C1 segment of cervical spinal cord (tissue), 14 donors: ENCODE data around the gene OS9.
"Not testable (repeated sequence)": the region's sequence is repeated elsewhere in the genome, so short reads cannot be mapped to it uniquely, and the experiment has no call there.

Source experiments
- DNase-seq, 14 donors: peaks; one replicate each; lab custom pipeline; 2025; lab: John Stamatoyannopoulos, UW

The OS9 gene

GRCh38 chr12:57694459-57695019, 607 bp downstream of the OS9 start:
- DNase-seq, result peak in 2 of 14 donors; percentile 29 to 48

GRCh38 chr12:57695770-57696432, 2.0 kb downstream of the OS9 start:
- no peak for DNase-seq

GRCh38 chr12:57697076-57697475, 3.1 kb downstream of the OS9 start:
- no peak for DNase-seq

GRCh38 chr12:57698414-57698813, 4.5 kb downstream of the OS9 start:
- no peak for DNase-seq

- DNase-seq, result no peak
Observed at GRCh38 chr12:57700317-57700716, 6.4 kb downstream of the OS9 start.

GRCh38 chr12:57707250-57707649, 13.3 kb downstream of the OS9 start:
- DNase-seq, result no peak

GRCh38 chr12:57708296-57708695, 14.4 kb downstream of the OS9 start:
- no peak for DNase-seq

GRCh38 chr12:57712701-57713100, 18.8 kb downstream of the OS9 start:
- no peak for DNase-seq

- no peak for DNase-seq
Observed at GRCh38 chr12:57713209-57713608, 19.3 kb downstream of the OS9 start.

GRCh38 chr12:57715036-57715748, 21.3 kb downstream of the OS9 start:
- DNase-seq, result not testable (repeated sequence)

GRCh38 chr12:57715786-57716185, 21.9 kb downstream of the OS9 start:
- DNase-seq, result no peak

- no peak for DNase-seq
Observed at GRCh38 chr12:57716305-57716704, 22.4 kb downstream of the OS9 start.

GRCh38 chr12:57717131-57717530, 23.2 kb downstream of the OS9 start:
- no peak for DNase-seq

- no peak for DNase-seq
Observed at GRCh38 chr12:57717846-57718640, 24.1 kb downstream of the OS9 start.

GRCh38 chr12:57718641-57719528, 25.0 kb downstream of the OS9 start:
- DNase-seq, result no peak

- DNase-seq, result no peak
Observed at GRCh38 chr12:57719777-57720605, 26.1 kb downstream of the OS9 start.

GRCh38 chr12:57720606-57721595, 27.0 kb downstream of the OS9 start:
- DNase-seq, result no peak

GRCh38 chr12:57721846-57722608, 28.1 kb downstream of the OS9 start:
- not testable (repeated sequence) for DNase-seq
